HepG2 (cell line): ENCODE results near the gene SNX11. TPM values are rescaled to one million over a fixed set of nuclear protein-coding genes. Genes with fewer than 3 reads are reported as not detected.
A peak's percentile ranks its signal among the peaks of the same experiment; 100 is the strongest.

Source experiments
- ATAC-seq: fragments of 200-7000 bp; cut with Tn5 transposase; 3 replicates; pipeline ENCODE4 v1.9.1; 2020; ENCODE audit warnings: mild to moderate bottlenecking, moderate library complexity
- BruUV-seq: library from RNA; stranded (reverse); fragments of 400-500 nt; replicated peaks from 2 replicates; lab custom pipeline; 2021; lab: Mats Ljungman, UMichigan
- CTCF ChIA-PET: fragments of 300-600 bp; formaldehyde crosslinking; extraction: SDS; loops from one replicate; lab custom pipeline; 2021; ENCODE audit warnings: low total read pairs, inconsistent platforms, low intra/inter-chr PET ratio; lab: Yijun Ruan, JAX
- POLR2A ChIA-PET: fragments of 350-600 bp; sonication (Branson Sonifier 250); formaldehyde crosslinking; loops from one replicate; lab custom pipeline; 2020; ENCODE audit warnings: antibody characterized with exemption, inconsistent platforms; lab: Yijun Ruan, JAX
- DNase-seq: peaks from one replicate; pipeline ENCODE4 v3.0.0-alpha.2; 2015; ENCODE audit warnings: low spot score
- FAIRE-seq: peaks from 3 replicates; lab custom pipeline; 2011; peaks lifted over from hg19 to GRCh38; lab: Jason Lieb, UNC
- H2AFZ ChIP-seq: one replicate; pipeline ENCODE4 v1.6.1; 2011; ENCODE audit warnings: low read length, inconsistent platforms
- H3K27ac ChIP-seq: fragments of 300-600 bp; 3 replicates; pipeline ENCODE4 v1.8.0; 2011; ENCODE audit warnings: mixed run types, mild to moderate bottlenecking, mixed read lengths, low read length, inconsistent platforms; ENCODE audit not compliant: insufficient read depth; ENCODE audit errors: extremely low read length
- H3K27me3 ChIP-seq, 2 experiments: fragments of 200-600 bp in 1 of 2; 2 replicates in 1 of 2; 3 replicates in 1 of 2; pipeline versions ENCODE4 v1.6.0 to v1.8.0; 2011; ENCODE audit warnings: low read length in 2 of 2, mild to moderate bottlenecking in 2 of 2, moderate library complexity in 2 of 2, inconsistent platforms in 1 of 2; ENCODE audit not compliant: insufficient read depth in 2 of 2, control insufficient read depth in 1 of 2
- H3K36me3 ChIP-seq, 2 experiments: fragments of 200-600 bp in 1 of 2; replicated peaks in 1 of 2; 2 replicates in 1 of 2; 3 replicates in 1 of 2; pipeline versions ENCODE4 v1.5.1 to v1.8.0; 2011; ENCODE audit warnings: low read length in 2 of 2, inconsistent platforms in 1 of 2; ENCODE audit not compliant: insufficient read depth in 2 of 2, control insufficient read depth in 1 of 2
- H3K4me1 ChIP-seq: 2 replicates; pipeline ENCODE4 v1.5.1; 2012; ENCODE audit warnings: low read length, inconsistent platforms; ENCODE audit not compliant: insufficient read depth
- H3K4me2 ChIP-seq: 2 replicates; pipeline ENCODE4 v1.6.0; 2011; ENCODE audit warnings: low read depth, low read length, inconsistent platforms
- H3K4me3 ChIP-seq, 3 experiments: fragments of 200-600 bp in 1 of 3; sonication (generic), shearing (Covaris generic) in 1 of 3; replicated peaks in 1 of 3; 2 replicates each; pipeline ENCODE4 v1.5.1; 2011 to 2016; ENCODE audit warnings: low read length in 3 of 3, inconsistent platforms in 2 of 3, low read depth in 2 of 3, mild to moderate bottlenecking in 2 of 3, control low read depth in 1 of 3, mixed read lengths in 1 of 3; ENCODE audit not compliant: insufficient read depth in 1 of 3
- H3K79me2 ChIP-seq: one replicate; pipeline ENCODE4 v1.6.1; 2011; ENCODE audit warnings: low read length, inconsistent platforms; ENCODE audit not compliant: insufficient read depth
- H3K9ac ChIP-seq: 2 replicates; pipeline ENCODE4 v1.6.0; 2011; ENCODE audit warnings: mild to moderate bottlenecking, low read depth, low read length, inconsistent platforms; ENCODE audit not compliant: insufficient read depth
- H3K9me3 ChIP-seq: 2 replicates; pipeline ENCODE4 v1.5.1; 2012; ENCODE audit warnings: mild to moderate bottlenecking, low read length
- H4K20me1 ChIP-seq: 2 replicates; pipeline ENCODE4 v1.6.0; 2011; ENCODE audit warnings: inconsistent platforms, mild to moderate bottlenecking, low read length, moderate library complexity; ENCODE audit not compliant: insufficient read depth
- ARNT ChIP-seq: fragments of 450-650 bp; IDR thresholded peaks from 2 replicates; pipeline ENCODE4 v1.6.1; 2017
- CENPX ChIP-seq: sonication (generic); formaldehyde crosslinking; IDR thresholded peaks from 2 replicates; pipeline ENCODE4 v1.9.0; 2021; ENCODE audit warnings: mild to moderate bottlenecking, missing genetic modification reagents, moderate library complexity
- GABPB1 ChIP-seq: IDR thresholded peaks from 2 replicates; pipeline ENCODE4 v1.6.1; 2016; ENCODE audit warnings: mild to moderate bottlenecking, missing genetic modification reagents, moderate library complexity, missing compliant biosample characterization
- MTERF4 ChIP-seq: sonication (generic); formaldehyde crosslinking; IDR thresholded peaks from 2 replicates; pipeline ENCODE4 v1.8.0; 2023; ENCODE audit warnings: mild to moderate bottlenecking, missing genetic modification reagents
- MTF2 ChIP-seq: sonication (generic); formaldehyde crosslinking; IDR thresholded peaks from 2 replicates; pipeline ENCODE4 v1.5.0; 2020; ENCODE audit warnings: missing genetic modification reagents, borderline replicate concordance
- REL ChIP-seq: sonication (generic); formaldehyde crosslinking; conservative IDR thresholded peaks from 2 replicates; pipeline ENCODE4 v1.8.0; 2022; ENCODE audit warnings: mild to moderate bottlenecking, missing genetic modification reagents, moderate library complexity
- RXRB ChIP-seq: IDR thresholded peaks from 2 replicates; pipeline ENCODE4 v1.6.1; 2016; ENCODE audit warnings: borderline replicate concordance, missing genetic modification reagents, missing compliant biosample characterization
- SALL2 ChIP-seq: sonication (generic); formaldehyde crosslinking; IDR thresholded peaks from 2 replicates; pipeline ENCODE4 v1.8.1; 2023; ENCODE audit warnings: mild to moderate bottlenecking, missing genetic modification reagents, inconsistent platforms
- SRSF4 ChIP-seq: fragments of 200-400 bp; formaldehyde crosslinking; IDR thresholded peaks from one replicate; pipeline ENCODE4 v1.6.1; 2018; ENCODE audit warnings: mild to moderate bottlenecking, low read depth, low read length, moderate library complexity; ENCODE audit not compliant: poor library complexity, severe bottlenecking
- TARDBP ChIP-seq: sonication (generic); formaldehyde crosslinking; IDR thresholded peaks from 2 replicates; pipeline ENCODE4 v1.8.0; 2022; ENCODE audit warnings: mild to moderate bottlenecking, missing genetic modification reagents
- ZBTB1 ChIP-seq: sonication (generic); formaldehyde crosslinking; IDR thresholded peaks from 2 replicates; pipeline ENCODE4 v1.4.0; 2020; ENCODE audit warnings: missing genetic modification reagents, borderline replicate concordance
- ZBTB33 ChIP-seq: sonication (generic); formaldehyde crosslinking; IDR thresholded peaks from 2 replicates; pipeline ENCODE4 v1.4.0; 2020; ENCODE audit warnings: missing genetic modification reagents
- ZFP36L2 ChIP-seq: sonication (generic); formaldehyde crosslinking; IDR thresholded peaks from 2 replicates; pipeline ENCODE4 v1.4.0; 2020; ENCODE audit warnings: missing genetic modification reagents
- ZNF260 ChIP-seq: sonication (generic); formaldehyde crosslinking; IDR thresholded peaks from 2 replicates; pipeline ENCODE4 v1.4.0; 2020; ENCODE audit warnings: missing genetic modification reagents, low read depth, mild to moderate bottlenecking, borderline replicate concordance
- ZNF737 ChIP-seq: sonication (generic); formaldehyde crosslinking; IDR thresholded peaks from 2 replicates; pipeline ENCODE4 v1.5.0; 2020; ENCODE audit warnings: missing genetic modification reagents, mild to moderate bottlenecking, borderline replicate concordance
- ZNF777 ChIP-seq: sonication (generic); formaldehyde crosslinking; IDR thresholded peaks from 2 replicates; pipeline ENCODE4 v1.4.0; 2020; ENCODE audit warnings: missing genetic modification reagents
- WGBS: methylation state at CpG from one replicate; pipeline ENCODE4 v1.1.6; 2017; ENCODE audit warnings: low lambda C conversion rate; 5-methylcytosine and 5-hydroxymethylcytosine counted together
- in situ Hi-C: cut with HindIII; loops from 2 replicates; pipeline ENCODE4 v1.10.0; 2017; ENCODE audit warnings: low pct_unique_long_range_greater_than_20kb; ENCODE audit not compliant: extremely low pct_ligation_motif_present
- intact Hi-C: fragments of 100-400 bp; cut with micrococcal nuclease; formaldehyde crosslinking; loops from one replicate; pipeline ENCODE4 v1.10.0; 2022; ENCODE audit not compliant: unreplicated experiment
- polyA plus RNA-seq, 8 experiments: library from polyadenylated mRNA; depleted of rRNA in 3 of 8; stranded (reverse) in 7 of 8; unstranded in 1 of 8; fragments of >200 nt; fragmentation: Illumina TruSeq in 4 of 8; extraction: Trizol in 4 of 8; gene quantifications; 2 replicates each; pipeline versions ENCODE4 v1.2.1 to v1.2.3, GENCODE V29; 2011 to 2016; ENCODE audit warnings: low read depth in 4 of 8, missing spikeins in 1 of 8, mixed read lengths in 1 of 8; ENCODE audit not compliant: insufficient read depth in 1 of 8
- total RNA-seq, 5 experiments: library from RNA; depleted of rRNA; stranded (reverse); fragments of >200 nt; fragmentation: Illumina TruSeq; extraction: Trizol; gene quantifications; 2 replicates each; pipeline ENCODE4 v1.2.3, GENCODE V29; 2016; ENCODE audit warnings: low read depth in 1 of 5
- TF ChIP-seq, protein P1 (sequence below): IDR thresholded peaks from 2 replicates; pipeline ENCODE4 v1.6.1; 2018; ENCODE audit warnings: missing genetic modification reagents
- TF ChIP-seq, protein P2 (sequence below): sonication (generic); formaldehyde crosslinking; IDR thresholded peaks from 2 replicates; pipeline ENCODE4 v1.4.0; 2020; ENCODE audit warnings: missing genetic modification reagents, mild to moderate bottlenecking, borderline replicate concordance

Gene SNX11
- total and polyA plus RNA-seq, 2 of the 13 experiments (the other 11 are each of a cell fraction or from before 2014, with no cell fraction given), result 12.9 to 14.0 TPM

GRCh38 chr17:48131216-48131824, 23.8 kb downstream of the SNX11 start:
- FAIRE-seq, result peak; percentile 85
- H3K36me3 ChIP-seq, result no peaks in the 10 kb centered on the region
- in situ Hi-C loops, result loop anchor here (5.0 kb wide), 1 partner anchor 49 kb away; no protein-coding TSS in a partner anchor
- TF ChIP-seq, protein P1, sequence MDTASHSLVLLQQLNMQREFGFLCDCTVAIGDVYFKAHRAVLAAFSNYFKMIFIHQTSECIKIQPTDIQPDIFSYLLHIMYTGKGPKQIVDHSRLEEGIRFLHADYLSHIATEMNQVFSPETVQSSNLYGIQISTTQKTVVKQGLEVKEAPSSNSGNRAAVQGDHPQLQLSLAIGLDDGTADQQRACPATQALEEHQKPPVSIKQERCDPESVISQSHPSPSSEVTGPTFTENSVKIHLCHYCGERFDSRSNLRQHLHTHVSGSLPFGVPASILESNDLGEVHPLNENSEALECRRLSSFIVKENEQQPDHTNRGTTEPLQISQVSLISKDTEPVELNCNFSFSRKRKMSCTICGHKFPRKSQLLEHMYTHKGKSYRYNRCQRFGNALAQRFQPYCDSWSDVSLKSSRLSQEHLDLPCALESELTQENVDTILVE (CRISPR knock-in tag), result no peak
- no peak for TF ChIP-seq GABPB1 (CRISPR knock-in tag)
- no peak for TF ChIP-seq ZFP36L2 (CRISPR knock-in tag)
- TF ChIP-seq ZNF777 (CRISPR knock-in tag), result no peak
- no peak for TF ChIP-seq MTERF4 (CRISPR knock-in tag)
- TF ChIP-seq ZBTB33 (CRISPR knock-in tag), result no peak
- peak; percentile 31; the same call in 1 of the 2 replicates for TF ChIP-seq RXRB (CRISPR knock-in tag)
- TF ChIP-seq ZNF260 (CRISPR knock-in tag), result no peak
- TF ChIP-seq, protein P2, sequence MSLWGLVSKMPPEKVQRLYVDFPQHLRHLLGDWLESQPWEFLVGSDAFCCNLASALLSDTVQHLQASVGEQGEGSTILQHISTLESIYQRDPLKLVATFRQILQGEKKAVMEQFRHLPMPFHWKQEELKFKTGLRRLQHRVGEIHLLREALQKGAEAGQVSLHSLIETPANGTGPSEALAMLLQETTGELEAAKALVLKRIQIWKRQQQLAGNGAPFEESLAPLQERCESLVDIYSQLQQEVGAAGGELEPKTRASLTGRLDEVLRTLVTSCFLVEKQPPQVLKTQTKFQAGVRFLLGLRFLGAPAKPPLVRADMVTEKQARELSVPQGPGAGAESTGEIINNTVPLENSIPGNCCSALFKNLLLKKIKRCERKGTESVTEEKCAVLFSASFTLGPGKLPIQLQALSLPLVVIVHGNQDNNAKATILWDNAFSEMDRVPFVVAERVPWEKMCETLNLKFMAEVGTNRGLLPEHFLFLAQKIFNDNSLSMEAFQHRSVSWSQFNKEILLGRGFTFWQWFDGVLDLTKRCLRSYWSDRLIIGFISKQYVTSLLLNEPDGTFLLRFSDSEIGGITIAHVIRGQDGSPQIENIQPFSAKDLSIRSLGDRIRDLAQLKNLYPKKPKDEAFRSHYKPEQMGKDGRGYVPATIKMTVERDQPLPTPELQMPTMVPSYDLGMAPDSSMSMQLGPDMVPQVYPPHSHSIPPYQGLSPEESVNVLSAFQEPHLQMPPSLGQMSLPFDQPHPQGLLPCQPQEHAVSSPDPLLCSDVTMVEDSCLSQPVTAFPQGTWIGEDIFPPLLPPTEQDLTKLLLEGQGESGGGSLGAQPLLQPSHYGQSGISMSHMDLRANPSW (CRISPR knock-in tag), result no peak
- TF ChIP-seq REL (CRISPR knock-in tag), result no peak
- no peak for TF ChIP-seq TARDBP (CRISPR knock-in tag)
- TF ChIP-seq ARNT, result no peak
- no peak for TF ChIP-seq ZNF737 (CRISPR knock-in tag)
- TF ChIP-seq SRSF4, result no peak
- no peak for TF ChIP-seq MTF2 (CRISPR knock-in tag)
- no peak for TF ChIP-seq ZBTB1 (CRISPR knock-in tag)
- no peak for TF ChIP-seq CENPX
- TF ChIP-seq SALL2 (CRISPR knock-in tag), result no peak

More at GRCh38 chr17:48131216-48131824, 23.8 kb downstream of the SNX11 start:
- peak; percentile 74 for DNase-seq
- no peak overlapping the region for H3K9ac ChIP-seq
- H4K20me1 ChIP-seq, result no peaks in the 10 kb centered on the region
- no peak overlapping the region for H3K4me3 ChIP-seq
- H2AFZ ChIP-seq, result no peak overlapping the region
- no peaks in the 10 kb centered on the region for H3K9me3 ChIP-seq
- H3K4me1 ChIP-seq, result no peaks in the 10 kb centered on the region
- no TSS peak for BruUV-seq
- H3K4me2 ChIP-seq, result no peak overlapping the region
- H3K27ac ChIP-seq, result no peak overlapping the region
- peaks cover 0 to 6% of the 10 kb centered on the region in 2 experiments; a peak in 1 of 5 replicates for H3K27me3 ChIP-seq
- ChIA-PET CTCF (interaction anchor here (2.1 to 3.0 kb wide), 2 partner anchors 51 to 106 kb away, joined by 31 to 42 read pairs; no protein-coding TSS in a partner anchor), POLR2A (interaction anchor here (1.5 kb wide), 1 partner anchor 106 kb away, joined by 4 read pairs; no protein-coding TSS in a partner anchor)
- peak; percentile 91 for ATAC-seq
- WGBS, result 39% methylated on average over 4 of the region's 4 CpGs
- H3K79me2 ChIP-seq, result no peaks in the 10 kb centered on the region
- intact Hi-C loops, result loop anchor here (1.0 kb wide), 2 partner anchors 51 to 105 kb away; no protein-coding TSS in a partner anchor
